ENCODE results near the gene NHP2. TPM values are rescaled to one million over a fixed set of nuclear protein-coding genes. Genes with fewer than 3 reads are reported as not detected.

Gene NHP2
- polyA plus RNA-seq, 3 donors: 68.9 to 139 (median 108) TPM

GRCh38 chr5:178187014-178187413 is 33.3 kb upstream of the NHP2 start, which contains the start of gene GMCL2:
Gene GMCL2 (minus strand): TSS chr5:178187371. CDS start chr5:178187299, 72 bp downstream.
- peak within 1 kb of the TSS in 1 of 7 donors; percentile 53 for H3K27ac Mint-ChIP-seq
- TF ChIP-seq, protein P1, sequence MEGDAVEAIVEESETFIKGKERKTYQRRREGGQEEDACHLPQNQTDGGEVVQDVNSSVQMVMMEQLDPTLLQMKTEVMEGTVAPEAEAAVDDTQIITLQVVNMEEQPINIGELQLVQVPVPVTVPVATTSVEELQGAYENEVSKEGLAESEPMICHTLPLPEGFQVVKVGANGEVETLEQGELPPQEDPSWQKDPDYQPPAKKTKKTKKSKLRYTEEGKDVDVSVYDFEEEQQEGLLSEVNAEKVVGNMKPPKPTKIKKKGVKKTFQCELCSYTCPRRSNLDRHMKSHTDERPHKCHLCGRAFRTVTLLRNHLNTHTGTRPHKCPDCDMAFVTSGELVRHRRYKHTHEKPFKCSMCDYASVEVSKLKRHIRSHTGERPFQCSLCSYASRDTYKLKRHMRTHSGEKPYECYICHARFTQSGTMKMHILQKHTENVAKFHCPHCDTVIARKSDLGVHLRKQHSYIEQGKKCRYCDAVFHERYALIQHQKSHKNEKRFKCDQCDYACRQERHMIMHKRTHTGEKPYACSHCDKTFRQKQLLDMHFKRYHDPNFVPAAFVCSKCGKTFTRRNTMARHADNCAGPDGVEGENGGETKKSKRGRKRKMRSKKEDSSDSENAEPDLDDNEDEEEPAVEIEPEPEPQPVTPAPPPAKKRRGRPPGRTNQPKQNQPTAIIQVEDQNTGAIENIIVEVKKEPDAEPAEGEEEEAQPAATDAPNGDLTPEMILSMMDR (IDR thresholded peaks at IDR 0.05): no peak

DNA sequence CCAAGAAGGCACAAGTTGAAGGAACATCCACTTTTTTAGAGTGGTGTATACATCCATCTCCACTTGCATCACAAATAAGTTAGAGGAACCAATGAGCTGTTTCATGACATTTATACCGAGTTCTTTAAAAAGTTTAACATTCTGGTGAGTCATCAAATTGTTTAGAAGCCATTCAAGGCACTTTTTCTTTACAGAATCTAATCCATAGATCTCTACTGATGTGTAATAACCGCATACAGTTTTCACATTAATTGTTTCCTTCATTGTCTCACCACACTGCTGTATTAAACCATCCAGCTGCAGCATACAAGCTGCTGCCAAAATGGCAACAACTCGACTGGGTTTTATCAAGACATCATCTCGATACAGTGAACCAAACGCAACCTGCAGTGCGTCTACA is 32.7 kb upstream of the NHP2 start:
- Histone ChIP-seq H3K36me3 (replicated peaks in 1 of 2; ENCODE audit: control insufficient read depth in 1 of 2, insufficient read depth in 2 of 2, low read length in 2 of 2) (no peaks in the 10 kb centered on the region), H3K4me1 (ENCODE audit: control insufficient read depth in 1 of 2, insufficient read depth in 2 of 2, low read length in 2 of 2) (peaks cover 13 to 22% of the 10 kb centered on the region in 2 donors), H2AFZ (ENCODE audit: insufficient read depth, low read depth, low read length, poor library complexity, severe bottlenecking) (no peak overlapping the region), H3K4me3 (replicated peaks in 1 of 3; ENCODE audit: low read depth in 2 of 3, low read length in 3 of 3) (no peak overlapping the region), H3K27ac (ENCODE audit: low read depth in 1 of 2, low read length in 2 of 2) (no peak overlapping the region), H4K20me1 (ENCODE audit: insufficient read depth, low read length) (no peaks in the 10 kb centered on the region), H3K9me3 (replicated peaks in 1 of 2; ENCODE audit: control insufficient read depth in 1 of 2, insufficient read depth in 1 of 2, low read length in 2 of 2) (no peaks in the 10 kb centered on the region), H3K27me3 (ENCODE audit: control insufficient read depth in 2 of 2, insufficient read depth in 2 of 2, low read length in 2 of 2) (no peaks in the 10 kb centered on the region), H3K79me2 (ENCODE audit: insufficient read depth, low read length) (no peaks in the 10 kb centered on the region), H3K4me2 (replicated peaks; ENCODE audit: extremely low read depth, low read length, poor library complexity, severe bottlenecking) (no peak overlapping the region), H3K9ac (ENCODE audit: insufficient read depth, low read length, poor library complexity, severe bottlenecking) (no peak overlapping the region)
- Mint-ChIP-seq H3K27me3 (ENCODE audit: low read depth in 3 of 3) (peaks cover 1 to 6% (median 4%) of the 10 kb centered on the region in 3 donors), H3K4me3 (no peak overlapping the region), H3K4me1 (peaks cover 23% of the 10 kb centered on the region), H3K36me3 (no peaks in the 10 kb centered on the region), H3K9me3 (no peaks in the 10 kb centered on the region), H3K27ac (no peak overlapping the region)
- DNase-seq: no peak
- intact Hi-C loops (cut with micrococcal nuclease): no loop called here
- 84% methylated on average over 5 of the region's 6 CpGs for WGBS (ENCODE audit: insufficient coverage)
- TF ChIP-seq, protein P1 (IDR thresholded peaks at IDR 0.05): no peak

More at GRCh38 chr5:178187014-178187413, 33.3 kb upstream of the NHP2 start, which contains the start of gene GMCL2:
- Histone ChIP-seq H3K9ac (ENCODE audit: insufficient read depth, low read length, poor library complexity, severe bottlenecking) (no peak within 1 kb of the TSS), H2AFZ (ENCODE audit: insufficient read depth, low read depth, low read length, poor library complexity, severe bottlenecking) (no peak within 1 kb of the TSS), H3K4me3 (replicated peaks in 1 of 3; ENCODE audit: low read depth in 2 of 3, low read length in 3 of 3) (no peak within 1 kb of the TSS), H3K9me3 (replicated peaks in 1 of 2; ENCODE audit: control insufficient read depth in 1 of 2, insufficient read depth in 1 of 2, low read length in 2 of 2) (no peaks in the 10 kb centered on the region), H3K4me1 (ENCODE audit: control insufficient read depth in 1 of 2, insufficient read depth in 2 of 2, low read length in 2 of 2) (peaks cover 7 to 16% of the 10 kb centered on the region in 2 donors), H3K27ac (ENCODE audit: low read depth in 1 of 2, low read length in 2 of 2) (no peak within 1 kb of the TSS), H4K20me1 (ENCODE audit: insufficient read depth, low read length) (no peaks in the 10 kb centered on the region), H3K27me3 (ENCODE audit: control insufficient read depth in 2 of 2, insufficient read depth in 2 of 2, low read length in 2 of 2) (no peaks in the 10 kb centered on the region), H3K4me2 (replicated peaks; ENCODE audit: extremely low read depth, low read length, poor library complexity, severe bottlenecking) (no peak within 1 kb of the TSS), H3K79me2 (ENCODE audit: insufficient read depth, low read length) (no peaks in the 10 kb centered on the region), H3K36me3 (replicated peaks in 1 of 2; ENCODE audit: control insufficient read depth in 1 of 2, insufficient read depth in 2 of 2, low read length in 2 of 2) (no peaks in the 10 kb centered on the region)
- peaks cover 17% of the 10 kb centered on the region for H3K4me1 Mint-ChIP-seq
- WGBS (ENCODE audit: insufficient coverage): 92% methylated on average over 21 of the region's 27 CpGs
- intact Hi-C loops (cut with micrococcal nuclease): no loop called here
- no peaks in the 10 kb centered on the region for H3K36me3 Mint-ChIP-seq
- peaks cover 1 to 8% (median 6%) of the 10 kb centered on the region in 3 donors for H3K27me3 Mint-ChIP-seq (ENCODE audit: low read depth in 3 of 3)
- H3K9me3 Mint-ChIP-seq: no peaks in the 10 kb centered on the region
- DNase-seq: no peak
- no peak within 1 kb of the TSS for H3K4me3 Mint-ChIP-seq

All from CD14-positive monocyte (primary cell).